ENCODE results near the gene RPS6KA6.

GRCh38 chrX:84161641-84162040 lies 26.4 kb downstream of the RPS6KA6 start:
- TF ChIP-seq THRA (CRISPR knock-in tag; IDR thresholded peaks at IDR 0.05; ENCODE audit: borderline replicate concordance) (no peak), SKIL (CRISPR knock-in tag; IDR thresholded peaks at IDR 0.05; ENCODE audit: borderline replicate concordance) (no peak), RBM22 (optimal IDR thresholded peaks at IDR 0.05; ENCODE audit: low read length) (no peak), CENPBD1 (CRISPR knock-in tag; IDR thresholded peaks at IDR 0.05; ENCODE audit: borderline replicate concordance, low read depth) (no peak), SMAD9 (CRISPR knock-in tag; IDR thresholded peaks at IDR 0.05) (no peak), TERF1 (CRISPR knock-in tag; IDR thresholded peaks at IDR 0.05) (no peak)
